ENCODE measurements around the gene TRIM8.

Gene TRIM8

GRCh38 chr10:102705531-102705930 is 61.3 kb downstream of the TRIM8 start:
- intact Hi-C loops (cut with DNase I), result no loop called here
- DNase-seq, result no peak

Measured in head of caudate nucleus (tissue), 42 donors.